Measurements from ENCODE around the gene NRF1.

NRF1 gene

DNA sequence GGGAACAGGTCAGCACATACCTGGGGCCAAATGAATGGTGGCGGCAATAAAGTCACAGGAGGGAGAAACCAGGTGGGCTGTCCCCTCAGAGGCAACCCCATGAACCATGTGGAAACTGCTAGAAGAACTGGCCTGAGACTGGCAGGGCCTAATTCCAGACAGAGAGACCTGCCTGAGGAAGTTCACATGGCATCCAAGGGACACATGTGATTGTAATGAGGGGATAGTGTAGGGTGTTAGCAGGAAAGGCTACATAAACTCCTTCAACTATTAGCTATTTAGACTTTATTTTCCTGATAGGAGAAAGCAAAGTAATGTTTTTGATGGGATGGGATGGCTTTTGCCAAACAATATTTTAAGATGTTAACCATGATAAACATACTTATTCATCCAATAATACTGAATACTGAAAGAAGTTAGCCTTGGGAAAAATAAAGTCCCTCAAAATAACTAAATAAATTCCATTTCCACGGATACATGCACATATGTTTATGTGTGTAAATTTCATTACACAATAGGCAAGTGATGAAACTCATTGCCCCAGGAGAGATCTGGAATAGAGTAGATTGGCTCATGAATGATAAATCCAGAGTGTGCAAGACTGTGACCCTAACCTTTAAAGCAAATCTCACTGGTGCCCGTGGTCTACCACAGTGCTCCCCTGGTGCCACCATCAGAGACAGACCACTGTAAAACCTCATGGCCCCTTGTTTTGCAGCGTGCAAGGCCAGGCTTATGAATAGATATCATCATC is 137.0 kb downstream of the NRF1 start:
- Histone ChIP-seq H3K27me3 (ENCODE audit: insufficient read depth, low read length) (no peaks in the 10 kb centered on the region), H3K4me1 (ENCODE audit: insufficient read depth, low read length, severe bottlenecking) (no peaks in the 10 kb centered on the region), H3K9me3 (ENCODE audit: low read length) (no peaks in the 10 kb centered on the region), H3K4me3 (ENCODE audit: low read depth, low read length, poor library complexity, severe bottlenecking) (no peak overlapping the region), H2AFZ (ENCODE audit: low read length) (no peak overlapping the region), H3K79me2 (ENCODE audit: insufficient read depth, low read length) (no peaks in the 10 kb centered on the region), H3K9ac (ENCODE audit: low read length) (no peak overlapping the region), H3K27ac (ENCODE audit: low read depth, low read length, poor library complexity, severe bottlenecking) (no peak overlapping the region), H3F3A (ENCODE audit: insufficient read depth, low read length) (no peaks in the 10 kb centered on the region), H3K36me3 (ENCODE audit: insufficient read depth, low read length) (peaks cover 8% of the 10 kb centered on the region; the same call in 1 of the 2 replicates), H3K9me2 (ENCODE audit: low read depth, low read length) (no peaks in the 10 kb centered on the region), H3K4me2 (ENCODE audit: low read length) (no peak overlapping the region), H4K20me1 (ENCODE audit: insufficient read depth, low read length) (no peaks in the 10 kb centered on the region)
- TF ChIP-seq EZH2 (IDR thresholded peaks at IDR 0.05; ENCODE audit: borderline replicate concordance, low read length): no peak
- TF ChIP-seq, protein P1, sequence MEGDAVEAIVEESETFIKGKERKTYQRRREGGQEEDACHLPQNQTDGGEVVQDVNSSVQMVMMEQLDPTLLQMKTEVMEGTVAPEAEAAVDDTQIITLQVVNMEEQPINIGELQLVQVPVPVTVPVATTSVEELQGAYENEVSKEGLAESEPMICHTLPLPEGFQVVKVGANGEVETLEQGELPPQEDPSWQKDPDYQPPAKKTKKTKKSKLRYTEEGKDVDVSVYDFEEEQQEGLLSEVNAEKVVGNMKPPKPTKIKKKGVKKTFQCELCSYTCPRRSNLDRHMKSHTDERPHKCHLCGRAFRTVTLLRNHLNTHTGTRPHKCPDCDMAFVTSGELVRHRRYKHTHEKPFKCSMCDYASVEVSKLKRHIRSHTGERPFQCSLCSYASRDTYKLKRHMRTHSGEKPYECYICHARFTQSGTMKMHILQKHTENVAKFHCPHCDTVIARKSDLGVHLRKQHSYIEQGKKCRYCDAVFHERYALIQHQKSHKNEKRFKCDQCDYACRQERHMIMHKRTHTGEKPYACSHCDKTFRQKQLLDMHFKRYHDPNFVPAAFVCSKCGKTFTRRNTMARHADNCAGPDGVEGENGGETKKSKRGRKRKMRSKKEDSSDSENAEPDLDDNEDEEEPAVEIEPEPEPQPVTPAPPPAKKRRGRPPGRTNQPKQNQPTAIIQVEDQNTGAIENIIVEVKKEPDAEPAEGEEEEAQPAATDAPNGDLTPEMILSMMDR (IDR thresholded peaks at IDR 0.05; ENCODE audit: low read length): no peak

DNA sequence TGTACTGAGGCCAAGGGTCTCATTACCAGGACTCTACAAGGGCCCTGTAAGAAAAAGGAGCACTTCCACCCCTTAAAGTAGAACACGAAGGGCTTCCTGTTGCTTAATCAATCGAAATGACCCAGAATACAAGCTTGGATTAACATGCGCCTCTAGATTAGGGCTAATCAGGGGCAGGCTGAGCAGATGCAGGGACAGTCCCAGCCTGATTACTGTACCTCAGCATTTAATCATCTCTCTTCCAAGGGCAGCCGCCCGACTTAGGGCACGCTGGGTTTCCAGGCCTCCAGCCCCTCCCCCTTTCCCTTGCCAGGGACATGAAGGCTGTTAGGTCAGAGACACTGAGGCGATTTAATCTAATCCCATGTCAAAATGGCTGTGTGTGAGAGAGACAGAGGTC is 138.6 kb downstream of the NRF1 start:
- no peaks in the 10 kb centered on the region for H3K27me3 ChIP-seq (ENCODE audit: insufficient read depth, low read length)
- no peaks in the 10 kb centered on the region for H3K79me2 ChIP-seq (ENCODE audit: insufficient read depth, low read length)
- no peaks in the 10 kb centered on the region for H3K9me2 ChIP-seq (ENCODE audit: low read depth, low read length)
- no peaks in the 10 kb centered on the region for H4K20me1 ChIP-seq (ENCODE audit: insufficient read depth, low read length)
- H3K27ac ChIP-seq (ENCODE audit: low read depth, low read length, poor library complexity, severe bottlenecking): no peak overlapping the region
- H2AFZ ChIP-seq (ENCODE audit: low read length): no peak overlapping the region
- H3K9ac ChIP-seq (ENCODE audit: low read length): no peak overlapping the region
- no peaks in the 10 kb centered on the region for H3K9me3 ChIP-seq (ENCODE audit: low read length)
- H3F3A ChIP-seq (ENCODE audit: insufficient read depth, low read length): no peaks in the 10 kb centered on the region
- TF ChIP-seq EZH2 (IDR thresholded peaks at IDR 0.05; ENCODE audit: borderline replicate concordance, low read length): no peak
- TF ChIP-seq, protein P1 (IDR thresholded peaks at IDR 0.05; ENCODE audit: low read length): no peak
- peaks cover 8% of the 10 kb centered on the region; the same call in 1 of the 2 replicates for H3K36me3 ChIP-seq (ENCODE audit: insufficient read depth, low read length)
- no peaks in the 10 kb centered on the region for H3K4me1 ChIP-seq (ENCODE audit: insufficient read depth, low read length, severe bottlenecking)
- H3K4me3 ChIP-seq (ENCODE audit: low read depth, low read length, poor library complexity, severe bottlenecking): no peak overlapping the region
- H3K4me2 ChIP-seq (ENCODE audit: low read length): no peak overlapping the region

DNA sequence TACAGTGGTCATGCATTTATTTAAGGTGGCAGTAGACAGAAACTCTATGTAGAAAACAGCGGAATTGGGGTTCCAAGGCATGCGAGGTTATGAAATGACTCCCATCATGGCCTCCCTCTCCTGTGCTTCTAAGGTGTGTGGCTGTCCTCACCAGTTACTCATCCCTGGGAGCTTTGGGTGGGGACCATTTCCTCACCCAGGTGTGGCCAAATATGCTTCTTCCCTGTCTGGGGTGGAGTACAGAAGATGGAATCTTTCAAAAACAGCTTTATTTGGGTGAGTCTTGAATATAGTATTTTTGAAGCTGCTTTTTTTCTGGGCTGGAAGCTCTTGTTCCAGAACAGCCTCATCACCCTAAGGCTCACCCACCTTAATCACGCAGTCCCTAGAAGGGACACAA is 139.0 kb downstream of the NRF1 start:
- Histone ChIP-seq H3K4me2 (ENCODE audit: low read length) (no peak overlapping the region), H3K4me1 (ENCODE audit: insufficient read depth, low read length, severe bottlenecking) (no peaks in the 10 kb centered on the region), H3K9ac (ENCODE audit: low read length) (no peak overlapping the region), H3K9me3 (ENCODE audit: low read length) (no peaks in the 10 kb centered on the region), H2AFZ (ENCODE audit: low read length) (no peak overlapping the region), H3K36me3 (ENCODE audit: insufficient read depth, low read length) (peaks cover 8% of the 10 kb centered on the region; the same call in 1 of the 2 replicates), H3K9me2 (ENCODE audit: low read depth, low read length) (no peaks in the 10 kb centered on the region), H3K79me2 (ENCODE audit: insufficient read depth, low read length) (no peaks in the 10 kb centered on the region), H3K4me3 (ENCODE audit: low read depth, low read length, poor library complexity, severe bottlenecking) (no peak overlapping the region), H3F3A (ENCODE audit: insufficient read depth, low read length) (no peaks in the 10 kb centered on the region), H3K27me3 (ENCODE audit: insufficient read depth, low read length) (no peaks in the 10 kb centered on the region), H4K20me1 (ENCODE audit: insufficient read depth, low read length) (no peaks in the 10 kb centered on the region), H3K27ac (ENCODE audit: low read depth, low read length, poor library complexity, severe bottlenecking) (no peak overlapping the region)
- TF ChIP-seq, protein P1 (IDR thresholded peaks at IDR 0.05; ENCODE audit: low read length): no peak
- TF ChIP-seq EZH2 (IDR thresholded peaks at IDR 0.05; ENCODE audit: borderline replicate concordance, low read length): no peak
